Measurements from ENCODE around the gene WWTR1.

GRCh38 chr3:149613988-149614387 lies 43.8 kb downstream of the WWTR1 start:
- TF ChIP-seq CTCF (IDR thresholded peaks at IDR 0.05 in 4 of 5, conservative IDR thresholded peaks at IDR 0.05 in 1 of 5) = no peak
- no peak for TF ChIP-seq POLR2A (IDR thresholded peaks at IDR 0.05)
